Testis (tissue), 3 donors: ENCODE measurements around the gene MYL9. TPM values are rescaled to one million over a fixed set of nuclear protein-coding genes. Genes with fewer than 3 reads are reported as not detected.

Experiments
- DNase-seq: peaks from one replicate; pipeline ENCODE4 v3.0.0-alpha.2; 2019
- H3K27ac ChIP-seq, 2 donors: fragments of 200-600 bp; sonication (generic); one replicate each; pipeline ENCODE4 v1.5.1; 2019
- H3K27me3 ChIP-seq: fragments of 200-600 bp; sonication (generic); one replicate; pipeline ENCODE4 v1.5.1; 2019
- H3K36me3 ChIP-seq: fragments of 200-600 bp; sonication (generic); one replicate; pipeline ENCODE4 v1.5.1; 2017; ENCODE audit warnings: low read depth; ENCODE audit errors: missing control alignments
- H3K4me1 ChIP-seq: fragments of 200-600 bp; sonication (generic); one replicate; pipeline ENCODE4 v1.5.1; 2019
- H3K4me3 ChIP-seq, 2 donors: fragments of 200-600 bp; sonication (generic); one replicate each; pipeline ENCODE4 v1.5.1; 2017 to 2019
- H3K9me3 ChIP-seq: fragments of 200-600 bp; sonication (generic); one replicate; pipeline ENCODE4 v1.5.1; 2017
- POLR2A ChIP-seq: fragments of 450-650 bp; IDR thresholded peaks from one replicate; pipeline ENCODE4 v1.6.1; 2017; ENCODE audit warnings: antibody characterized with exemption, mild to moderate bottlenecking, moderate library complexity
- WGBS, 2 donors: methylation state at CpG; one replicate each; pipeline ENCODE4 v1.1.5; 2018; 5-methylcytosine and 5-hydroxymethylcytosine counted together
- intact Hi-C: fragments of 100-400 bp; cut with DNase I; formaldehyde crosslinking; loops from one replicate; pipeline ENCODE4 v1.15.1; 2023; ENCODE audit warnings: low total_unique reads
- polyA plus RNA-seq: library from polyadenylated mRNA; stranded (reverse); fragments of 350-450 nt; fragmentation: Illumina TruSeq; extraction: RNeasy Lipid Tissue Mini Kit (QIAGEN cat#74804); gene quantifications from one replicate; pipeline ENCODE4 v1.2.3, GENCODE V29; 2014; ENCODE audit warnings: low read depth, low replicate concordance; ENCODE audit not compliant: insufficient read depth
- total RNA-seq, 2 donors: library from RNA; depleted of rRNA; stranded (reverse); fragments of >200 nt; gene quantifications; one replicate each; pipeline ENCODE4 v1.2.3, GENCODE V29; 2016
- TF ChIP-seq, protein P1 (sequence below), 3 experiments: fragments of 450-650 bp in 2 of 3; fragments of 200-600 bp in 1 of 3; sonication (generic) in 1 of 3; IDR thresholded peaks; one replicate each; pipeline ENCODE4 v1.5.1; 2016 to 2019; ENCODE audit warnings: antibody characterized with exemption in 3 of 3, mild to moderate bottlenecking in 2 of 3, moderate library complexity in 1 of 3

Gene MYL9
- total and polyA plus RNA-seq, 3 donors from 2014 or later, result 177 to 594 (median 265) TPM

DNA sequence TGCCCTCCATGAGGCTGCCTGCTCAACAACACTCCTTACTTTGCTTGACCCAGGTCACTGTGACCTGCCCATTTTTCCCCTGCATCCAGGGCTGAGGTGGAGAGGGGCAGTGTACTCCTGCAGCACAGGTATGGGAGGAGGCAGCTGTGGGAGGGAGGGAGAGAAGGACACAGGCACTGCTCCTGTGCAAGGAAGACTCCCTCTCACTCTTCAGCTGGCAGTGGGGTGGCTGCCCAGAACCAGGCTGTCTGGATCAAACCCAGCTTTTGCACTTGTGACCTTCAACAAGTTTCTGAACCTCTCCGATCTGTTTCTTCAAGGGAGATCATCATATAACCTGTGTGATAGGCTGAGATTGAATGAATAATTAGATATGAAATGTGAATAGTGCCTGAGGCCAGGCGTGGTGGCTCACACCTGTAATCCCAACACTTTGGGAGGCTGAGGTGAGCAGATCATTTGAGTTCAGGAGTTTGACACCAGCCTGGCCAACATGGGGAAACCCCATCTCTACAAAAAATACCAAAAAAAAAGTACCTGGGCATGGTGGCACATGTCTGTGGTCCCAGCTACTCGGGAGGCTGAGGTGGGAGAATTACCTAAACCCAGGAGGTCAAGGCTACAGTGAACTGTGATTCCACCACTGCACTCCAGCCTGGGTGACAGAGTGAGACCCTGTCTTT lies 46.2 kb downstream of the MYL9 start:
- H3K9me3 ChIP-seq, result no peaks in the 10 kb centered on the region
- intact Hi-C loops, result no loop called here
- H3K4me1 ChIP-seq, result peaks cover 24% of the 10 kb centered on the region
- H3K27me3 ChIP-seq, result no peaks in the 10 kb centered on the region
- no peak overlapping the region for H3K27ac ChIP-seq
- peak; percentile 78 for DNase-seq
- no peak for TF ChIP-seq POLR2A
- TF ChIP-seq, protein P1, sequence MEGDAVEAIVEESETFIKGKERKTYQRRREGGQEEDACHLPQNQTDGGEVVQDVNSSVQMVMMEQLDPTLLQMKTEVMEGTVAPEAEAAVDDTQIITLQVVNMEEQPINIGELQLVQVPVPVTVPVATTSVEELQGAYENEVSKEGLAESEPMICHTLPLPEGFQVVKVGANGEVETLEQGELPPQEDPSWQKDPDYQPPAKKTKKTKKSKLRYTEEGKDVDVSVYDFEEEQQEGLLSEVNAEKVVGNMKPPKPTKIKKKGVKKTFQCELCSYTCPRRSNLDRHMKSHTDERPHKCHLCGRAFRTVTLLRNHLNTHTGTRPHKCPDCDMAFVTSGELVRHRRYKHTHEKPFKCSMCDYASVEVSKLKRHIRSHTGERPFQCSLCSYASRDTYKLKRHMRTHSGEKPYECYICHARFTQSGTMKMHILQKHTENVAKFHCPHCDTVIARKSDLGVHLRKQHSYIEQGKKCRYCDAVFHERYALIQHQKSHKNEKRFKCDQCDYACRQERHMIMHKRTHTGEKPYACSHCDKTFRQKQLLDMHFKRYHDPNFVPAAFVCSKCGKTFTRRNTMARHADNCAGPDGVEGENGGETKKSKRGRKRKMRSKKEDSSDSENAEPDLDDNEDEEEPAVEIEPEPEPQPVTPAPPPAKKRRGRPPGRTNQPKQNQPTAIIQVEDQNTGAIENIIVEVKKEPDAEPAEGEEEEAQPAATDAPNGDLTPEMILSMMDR (IDR thresholded peaks at IDR 0.05), result no peak
- 61 to 80% methylated on average over 3 of the region's 3 CpGs for WGBS, 2 donors
- H3K36me3 ChIP-seq, result no peaks in the 10 kb centered on the region
- no peak overlapping the region for H3K4me3 ChIP-seq

DNA sequence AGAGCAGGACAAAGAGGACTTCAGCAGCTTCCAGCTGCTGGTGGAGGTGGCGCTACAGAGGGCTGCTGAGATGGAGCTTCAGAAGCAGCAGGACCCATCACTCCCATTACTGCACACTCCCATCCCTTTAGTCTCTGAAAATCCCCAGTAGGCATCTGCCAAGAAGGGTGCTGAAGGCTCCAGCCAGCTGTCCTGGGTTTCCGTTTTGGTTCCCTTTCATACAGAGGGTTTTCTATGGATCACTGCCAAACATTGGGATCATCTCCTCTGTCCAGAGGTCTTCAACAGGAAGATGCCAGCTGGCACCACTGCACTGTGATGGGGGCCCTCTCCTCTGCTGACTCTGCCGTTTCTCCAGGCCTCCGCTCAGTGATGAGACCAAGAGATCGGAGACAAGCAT lies 50.0 kb downstream of the MYL9 start:
- intact Hi-C loops, result no loop called here
- no peaks in the 10 kb centered on the region for H3K27me3 ChIP-seq
- 59 to 72% methylated on average over 5 of the region's 5 CpGs for WGBS, 2 donors
- H3K36me3 ChIP-seq, result no peaks in the 10 kb centered on the region
- peaks cover 24% of the 10 kb centered on the region for H3K4me1 ChIP-seq
- no peak for TF ChIP-seq POLR2A
- TF ChIP-seq, protein P1 (IDR thresholded peaks at IDR 0.05), result no peak
- no peak for DNase-seq
- no peak overlapping the region for H3K27ac ChIP-seq
- H3K9me3 ChIP-seq, result no peaks in the 10 kb centered on the region
- H3K4me3 ChIP-seq, result no peak overlapping the region

DNA sequence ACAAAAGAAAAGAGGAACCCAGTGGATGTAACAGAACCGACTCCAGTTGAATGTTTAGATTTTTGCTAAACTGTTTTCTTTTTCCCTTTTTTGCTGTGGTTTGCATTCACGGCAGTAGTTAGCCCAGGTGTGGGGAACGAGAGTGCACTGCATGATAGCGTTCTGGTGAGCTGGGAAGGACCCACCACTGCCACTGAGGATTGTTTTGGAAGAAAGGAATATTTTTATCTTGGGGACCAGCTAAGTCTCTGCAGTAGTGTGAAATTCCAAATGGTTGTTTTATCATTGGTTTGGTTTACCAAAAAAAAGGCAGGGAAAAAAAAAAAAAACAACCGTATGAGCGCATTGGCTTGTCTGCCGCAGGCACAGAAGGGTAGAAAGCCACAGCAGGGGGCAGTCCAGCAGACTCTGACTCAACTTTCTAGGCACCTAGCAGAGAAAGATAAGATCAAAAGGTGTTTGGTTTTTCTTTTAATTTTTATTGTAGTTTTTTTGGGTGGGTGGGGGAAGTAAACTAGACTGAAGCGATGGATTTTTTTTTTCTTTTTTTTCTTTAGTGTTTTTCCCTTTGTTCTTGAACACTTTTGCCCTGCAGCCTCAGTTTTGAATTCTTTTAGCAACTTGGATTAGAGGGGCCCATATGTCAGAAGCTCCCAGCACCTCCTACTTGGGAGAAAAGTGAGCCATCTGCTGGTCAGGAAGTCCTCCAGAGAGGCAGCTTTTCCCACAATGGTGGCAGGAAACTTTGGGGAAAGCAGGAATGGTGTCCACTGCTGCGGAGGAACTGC lies 50.7 kb downstream of the MYL9 start:
- Histone ChIP-seq H3K27ac (no peak overlapping the region), H3K4me1 (peaks cover 19% of the 10 kb centered on the region), H3K36me3 (no peaks in the 10 kb centered on the region), H3K9me3 (no peaks in the 10 kb centered on the region), H3K27me3 (no peaks in the 10 kb centered on the region), H3K4me3 (no peak overlapping the region)
- WGBS, 2 donors, result 81 to 83% methylated on average over 9 of the region's 9 CpGs
- intact Hi-C loops, result no loop called here
- TF ChIP-seq POLR2A, result no peak
- TF ChIP-seq, protein P1 (IDR thresholded peaks at IDR 0.05), result peak in 1 of 3 experiments; percentile 28
- DNase-seq, result no peak

DNA sequence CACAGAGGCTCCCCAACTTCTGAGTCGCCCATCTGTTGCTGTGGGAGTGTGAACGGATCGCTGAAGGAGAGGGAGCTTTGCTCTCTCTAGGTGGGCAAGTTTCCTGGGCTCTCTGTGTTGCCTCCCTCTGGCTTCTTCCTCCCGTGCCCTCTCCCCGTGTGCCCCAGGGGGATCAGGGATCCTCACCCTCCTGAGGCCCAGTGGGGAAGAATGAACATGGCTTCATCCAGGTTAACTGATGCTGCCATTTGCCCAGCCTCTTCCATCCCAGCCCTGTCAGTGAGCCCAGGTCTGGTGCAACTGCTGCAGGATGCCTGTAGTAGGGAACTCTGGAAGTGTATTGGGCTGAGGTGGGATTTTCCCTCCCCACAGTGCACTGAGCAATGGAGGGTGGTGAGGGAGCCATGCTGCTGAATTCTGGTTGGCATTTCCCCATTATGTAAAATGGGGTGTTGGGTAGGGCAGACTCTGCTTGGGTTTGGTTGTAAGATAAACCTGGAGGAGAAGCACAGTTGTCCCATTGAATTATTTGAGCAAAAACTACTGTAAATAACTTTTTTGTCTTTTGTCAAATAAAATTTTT lies 52.1 kb downstream of the MYL9 start:
- Histone ChIP-seq H3K27ac (no peak overlapping the region), H3K27me3 (no peaks in the 10 kb centered on the region), H3K4me3 (no peak overlapping the region), H3K36me3 (no peaks in the 10 kb centered on the region), H3K9me3 (no peaks in the 10 kb centered on the region), H3K4me1 (peaks cover 15% of the 10 kb centered on the region)
- no peak for DNase-seq
- intact Hi-C loops, result no loop called here
- WGBS, 2 donors, result 86 to 93% methylated on average over 5 of the region's 5 CpGs
- TF ChIP-seq, protein P1 (IDR thresholded peaks at IDR 0.05), result no peak
- TF ChIP-seq POLR2A, result no peak
